Measurements from ENCODE around the gene C20orf204. TPM values are rescaled to one million over a fixed set of nuclear protein-coding genes. Genes with fewer than 3 reads are reported as not detected.

C20orf204 gene
- total RNA-seq, 2 experiments from 2014 or later, result 2.8 to 4.7 TPM

GRCh38 chr20:64058536-64058935, 22.6 kb downstream of the C20orf204 start:
- ATAC-seq, result peak; percentile 1
- DNase-seq, result no peak
- intact Hi-C loops (cut with micrococcal nuclease), result no loop called here
- POLR2A ChIA-PET, result interaction anchor here (1.1 kb wide), 1 partner anchor 20 kb away, joined by 3 read pairs; no protein-coding TSS in a partner anchor
- H3K27ac Mint-ChIP-seq, result no peak overlapping the region
- TF ChIP-seq CTCF (IDR thresholded peaks at IDR 0.05), result no peak
- CTCF ChIA-PET, result interaction anchor here (0.7 to 5.0 kb wide), 2 partner anchors 17 to 20 kb away, joined by 3 to 47 read pairs; no protein-coding TSS in a partner anchor
- H3K4me3 Mint-ChIP-seq, result peak overlapping the region; percentile 76
- no peaks in the 10 kb centered on the region for H3K9me3 Mint-ChIP-seq
- no peaks in the 10 kb centered on the region for H3K36me3 Mint-ChIP-seq (ENCODE audit: low read depth)
- peaks cover 6% of the 10 kb centered on the region for H3K27me3 Mint-ChIP-seq
- peaks cover 13% of the 10 kb centered on the region for H3K4me1 Mint-ChIP-seq (ENCODE audit: low read depth)

- ChIA-PET POLR2A (interaction anchor here (0.7 to 1.6 kb wide), 6 partner anchors 11 to 82 kb away, joined by 3 to 4 read pairs (median 3); partner anchors contain the start of genes OPRL1, PRPF6 and SAMD10), CTCF (interaction anchor here (0.7 to 2.1 kb wide), 5 partner anchors 9 to 82 kb away, joined by 3 to 6 read pairs (median 4); partner anchors contain the start of gene LKAAEAR1)
- Mint-ChIP-seq H3K27ac (no peak overlapping the region), H3K4me1 (ENCODE audit: low read depth) (peaks cover 41% of the 10 kb centered on the region), H3K4me3 (peak overlapping the region; percentile 89), H3K36me3 (ENCODE audit: low read depth) (no peaks in the 10 kb centered on the region), H3K27me3 (no peaks in the 10 kb centered on the region), H3K9me3 (no peaks in the 10 kb centered on the region)
- intact Hi-C loops (cut with micrococcal nuclease), result loop anchor here (10.0 kb wide), 1 partner anchor 87 kb away; the partner anchor contains the start of gene SAMD10
- ATAC-seq (no peak), DNase-seq (no peak)
- TF ChIP-seq CTCF (IDR thresholded peaks at IDR 0.05), result no peak
These were observed 26.3 kb downstream of the C20orf204 start for GRCh38 chr20:64062276-64062595.

- no peak for TF ChIP-seq CTCF (IDR thresholded peaks at IDR 0.05)
- Mint-ChIP-seq H3K27ac (peak within 1 kb of the TSS; percentile 76), H3K4me1 (ENCODE audit: low read depth) (peaks cover 40% of the 10 kb centered on the region), H3K27me3 (no peaks in the 10 kb centered on the region), H3K9me3 (no peaks in the 10 kb centered on the region), H3K36me3 (ENCODE audit: low read depth) (no peaks in the 10 kb centered on the region), H3K4me3 (peak within 1 kb of the TSS; percentile 89)
- CTCF ChIA-PET, result interaction anchor here (0.7 to 2.1 kb wide), 5 partner anchors 9 to 82 kb away, joined by 3 to 6 read pairs (median 4); partner anchors contain the start of gene LKAAEAR1
- POLR2A ChIA-PET, result interaction anchor here (0.6 to 1.6 kb wide), 7 partner anchors 12 to 83 kb away, joined by 3 to 4 read pairs (median 3); partner anchors contain the start of genes OPRL1, PRPF6 and SAMD10
- peak; percentile 83 for ATAC-seq
- peak; percentile 98 for DNase-seq
- intact Hi-C loops (cut with micrococcal nuclease), result loop anchor here (10.0 kb wide), 1 partner anchor 88 kb away; the partner anchor contains the start of gene SAMD10
These were observed 26.8 kb downstream of the C20orf204 start, which contains the start of gene TCEA2 for GRCh38 chr20:64062596-64063388. TSS of gene TCEA2 (plus strand) at chr20:64063198. CDS start at chr20:64063313, 115 bp downstream.

- POLR2A ChIA-PET, result interaction anchor here (0.6 to 1.9 kb wide), 6 partner anchors 9 to 32 kb away, joined by 3 to 7 read pairs (median 4); no protein-coding TSS in a partner anchor
- Mint-ChIP-seq H3K27ac (peak overlapping the region; percentile 76), H3K9me3 (no peaks in the 10 kb centered on the region), H3K4me3 (peak overlapping the region; percentile 89), H3K27me3 (no peaks in the 10 kb centered on the region), H3K4me1 (ENCODE audit: low read depth) (peaks cover 37% of the 10 kb centered on the region), H3K36me3 (ENCODE audit: low read depth) (no peaks in the 10 kb centered on the region)
- no peak for TF ChIP-seq CTCF (IDR thresholded peaks at IDR 0.05)
- DNase-seq, result peak; percentile 63
- no peak for ATAC-seq
- intact Hi-C loops (cut with micrococcal nuclease), result loop anchor here (10.0 kb wide), 1 partner anchor 89 kb away; the partner anchor contains the start of gene SAMD10
- CTCF ChIA-PET, result interaction anchor here (1.0 to 2.1 kb wide), 3 partner anchors 20 to 83 kb away, joined by 3 to 6 read pairs (median 4); partner anchors contain the start of gene LKAAEAR1
These were observed 27.6 kb downstream of the C20orf204 start for GRCh38 chr20:64063389-64064144.

Measured in activated CD8-positive, alpha-beta T cell treated with anti-CD3 and anti-CD28 coated beads for 36 hours (primary cell).